ENCODE measurements around the gene PDE9A.

Gene PDE9A

DNA sequence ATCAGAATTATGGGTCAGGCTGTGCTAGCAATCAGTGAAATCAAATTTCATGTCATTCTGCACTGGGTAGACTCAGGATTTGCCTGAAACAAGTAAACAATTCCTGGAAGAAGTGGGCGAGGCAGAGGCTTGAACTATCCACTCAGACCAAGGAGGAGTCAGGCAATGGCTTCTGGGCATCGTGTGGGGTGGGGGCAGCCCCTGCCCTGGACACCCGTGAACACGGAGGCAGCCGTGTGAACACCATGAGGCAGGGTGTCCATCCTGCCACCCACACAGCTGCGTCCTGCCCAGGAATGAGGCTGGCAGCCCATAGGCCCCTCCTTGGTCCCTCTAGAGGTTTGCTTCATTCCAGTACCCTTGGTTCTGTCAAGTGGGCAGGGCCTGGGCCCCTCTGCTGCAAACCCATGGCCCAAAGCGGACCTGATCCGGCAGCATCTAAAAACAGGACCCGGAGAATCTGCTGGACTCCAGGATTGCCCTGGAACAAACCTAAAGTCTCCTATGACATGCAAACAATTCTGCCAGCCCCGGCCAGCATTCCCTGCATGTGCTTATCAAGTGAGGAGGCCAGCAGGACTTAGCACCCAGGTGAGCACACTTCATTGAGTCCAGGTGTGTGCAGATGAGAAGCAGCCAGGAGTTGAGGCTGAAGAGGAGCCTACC lies 69.5 kb downstream of the PDE9A start:
- TF ChIP-seq, protein P1, sequence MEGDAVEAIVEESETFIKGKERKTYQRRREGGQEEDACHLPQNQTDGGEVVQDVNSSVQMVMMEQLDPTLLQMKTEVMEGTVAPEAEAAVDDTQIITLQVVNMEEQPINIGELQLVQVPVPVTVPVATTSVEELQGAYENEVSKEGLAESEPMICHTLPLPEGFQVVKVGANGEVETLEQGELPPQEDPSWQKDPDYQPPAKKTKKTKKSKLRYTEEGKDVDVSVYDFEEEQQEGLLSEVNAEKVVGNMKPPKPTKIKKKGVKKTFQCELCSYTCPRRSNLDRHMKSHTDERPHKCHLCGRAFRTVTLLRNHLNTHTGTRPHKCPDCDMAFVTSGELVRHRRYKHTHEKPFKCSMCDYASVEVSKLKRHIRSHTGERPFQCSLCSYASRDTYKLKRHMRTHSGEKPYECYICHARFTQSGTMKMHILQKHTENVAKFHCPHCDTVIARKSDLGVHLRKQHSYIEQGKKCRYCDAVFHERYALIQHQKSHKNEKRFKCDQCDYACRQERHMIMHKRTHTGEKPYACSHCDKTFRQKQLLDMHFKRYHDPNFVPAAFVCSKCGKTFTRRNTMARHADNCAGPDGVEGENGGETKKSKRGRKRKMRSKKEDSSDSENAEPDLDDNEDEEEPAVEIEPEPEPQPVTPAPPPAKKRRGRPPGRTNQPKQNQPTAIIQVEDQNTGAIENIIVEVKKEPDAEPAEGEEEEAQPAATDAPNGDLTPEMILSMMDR (IDR thresholded peaks at IDR 0.05; ENCODE audit: insufficient read depth, missing control alignments) = no peak
- DNase-seq (ENCODE audit: insufficient read length, low spot score) = no peak
- no peak for FAIRE-seq

- TF ChIP-seq, protein P1 (IDR thresholded peaks at IDR 0.05; ENCODE audit: insufficient read depth, missing control alignments) = no peak
- DNase-seq (ENCODE audit: insufficient read length, low spot score) = no peak
These were observed 71.0 kb downstream of the PDE9A start for GRCh38 chr21:42724226-42724920.

DNA sequence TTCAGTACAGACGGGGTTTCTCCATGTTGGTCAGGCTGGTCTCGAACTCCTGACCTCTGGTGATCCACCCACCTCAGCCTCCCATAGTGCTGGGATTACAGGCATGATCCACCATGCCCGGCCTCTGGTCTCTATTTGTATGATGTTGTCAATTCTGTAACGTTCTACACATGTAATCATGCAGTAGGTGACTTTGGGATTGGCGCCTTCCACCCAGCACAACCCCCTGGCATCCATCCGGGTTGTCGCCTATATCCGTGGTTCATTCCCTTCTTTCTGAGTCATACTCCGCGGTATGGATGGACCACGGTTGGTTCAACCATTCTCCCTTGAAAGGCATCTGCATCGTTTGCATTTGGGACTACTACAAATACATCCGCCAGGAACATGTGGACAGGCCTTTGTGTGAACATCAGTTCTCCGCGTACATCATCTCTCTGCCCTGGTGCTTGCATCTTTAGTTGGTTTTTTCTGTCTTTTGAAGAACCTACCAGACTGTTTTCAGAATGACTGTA lies 72.1 kb downstream of the PDE9A start:
- DNase-seq (ENCODE audit: insufficient read length, low spot score) (no peak), FAIRE-seq (no peak)
- TF ChIP-seq, protein P1 (IDR thresholded peaks at IDR 0.05; ENCODE audit: insufficient read depth, missing control alignments) = no peak

More at GRCh38 chr21:42724226-42724920, 71.0 kb downstream of the PDE9A start:
- no peak for FAIRE-seq

- DNase-seq (ENCODE audit: insufficient read length, low spot score) (no peak), FAIRE-seq (no peak)
- TF ChIP-seq, protein P1 (IDR thresholded peaks at IDR 0.05; ENCODE audit: insufficient read depth, missing control alignments) = no peak
These were observed 78.0 kb downstream of the PDE9A start for GRCh38 chr21:42731264-42732032.

- FAIRE-seq (no peak), DNase-seq (ENCODE audit: insufficient read length, low spot score) (no peak)
- TF ChIP-seq, protein P1 (IDR thresholded peaks at IDR 0.05; ENCODE audit: insufficient read depth, missing control alignments) = no peak
These were observed 78.6 kb downstream of the PDE9A start for GRCh38 chr21:42732033-42732410.

DNA sequence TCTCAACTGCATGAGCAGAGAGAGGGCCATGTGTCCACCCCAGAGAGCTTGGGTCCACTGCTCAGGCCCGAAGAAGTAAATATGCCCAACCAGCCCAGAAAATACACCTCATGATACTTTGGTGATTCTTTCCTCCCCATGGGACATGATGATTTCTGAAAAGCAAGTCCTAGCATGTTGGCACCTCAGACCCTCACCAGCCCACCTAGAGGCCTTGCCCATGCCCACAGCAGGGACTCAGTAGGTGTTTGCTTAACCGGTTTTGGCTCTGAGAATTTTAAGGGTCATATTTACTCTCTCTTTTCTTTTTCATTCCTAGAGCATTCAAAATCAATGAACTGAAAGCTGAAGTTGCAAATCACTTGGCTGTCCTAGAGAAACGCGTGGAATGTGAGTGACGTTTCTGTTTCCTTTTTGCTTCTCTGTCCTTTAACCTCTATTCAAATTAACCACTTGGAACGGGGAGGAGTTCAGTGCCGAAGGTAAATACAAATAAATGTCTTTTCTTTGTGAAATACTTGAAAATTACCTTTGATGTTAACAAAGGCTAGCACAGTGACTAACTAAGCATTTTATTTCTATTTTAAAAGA lies 79.7 kb downstream of the PDE9A start:
- FAIRE-seq = no peak
- no peak for DNase-seq (ENCODE audit: insufficient read length, low spot score)
- TF ChIP-seq, protein P1 (IDR thresholded peaks at IDR 0.05; ENCODE audit: insufficient read depth, missing control alignments) = no peak

All from D721Med (cell line).